Measurements from ENCODE around the gene FMN2.

DNA sequence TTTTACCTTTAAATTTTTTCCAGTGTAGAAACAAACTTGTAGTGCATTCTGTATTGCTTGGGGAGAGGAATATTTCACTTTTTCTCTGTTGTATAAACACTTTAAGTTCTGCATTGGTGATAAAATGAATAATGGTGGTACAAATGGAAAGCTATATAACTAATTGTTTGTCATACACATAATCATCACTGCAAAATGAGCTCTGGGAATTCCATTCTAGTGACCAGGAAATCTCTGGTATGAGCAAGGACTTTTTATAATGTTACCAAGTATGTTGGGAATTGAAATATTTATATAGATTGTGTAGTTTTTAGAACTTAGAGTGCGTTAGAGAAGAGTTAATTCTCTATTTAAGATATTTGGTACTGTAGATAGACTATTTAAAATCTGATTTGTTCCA lies 5.0 kb upstream of the FMN2 start:
- TF ChIP-seq, protein P1, sequence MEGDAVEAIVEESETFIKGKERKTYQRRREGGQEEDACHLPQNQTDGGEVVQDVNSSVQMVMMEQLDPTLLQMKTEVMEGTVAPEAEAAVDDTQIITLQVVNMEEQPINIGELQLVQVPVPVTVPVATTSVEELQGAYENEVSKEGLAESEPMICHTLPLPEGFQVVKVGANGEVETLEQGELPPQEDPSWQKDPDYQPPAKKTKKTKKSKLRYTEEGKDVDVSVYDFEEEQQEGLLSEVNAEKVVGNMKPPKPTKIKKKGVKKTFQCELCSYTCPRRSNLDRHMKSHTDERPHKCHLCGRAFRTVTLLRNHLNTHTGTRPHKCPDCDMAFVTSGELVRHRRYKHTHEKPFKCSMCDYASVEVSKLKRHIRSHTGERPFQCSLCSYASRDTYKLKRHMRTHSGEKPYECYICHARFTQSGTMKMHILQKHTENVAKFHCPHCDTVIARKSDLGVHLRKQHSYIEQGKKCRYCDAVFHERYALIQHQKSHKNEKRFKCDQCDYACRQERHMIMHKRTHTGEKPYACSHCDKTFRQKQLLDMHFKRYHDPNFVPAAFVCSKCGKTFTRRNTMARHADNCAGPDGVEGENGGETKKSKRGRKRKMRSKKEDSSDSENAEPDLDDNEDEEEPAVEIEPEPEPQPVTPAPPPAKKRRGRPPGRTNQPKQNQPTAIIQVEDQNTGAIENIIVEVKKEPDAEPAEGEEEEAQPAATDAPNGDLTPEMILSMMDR (IDR thresholded peaks at IDR 0.05; ENCODE audit: insufficient read depth, low read length, poor library complexity, severe bottlenecking): no peak
- TF ChIP-seq EZH2phosphoT487 (conservative IDR thresholded peaks at IDR 0.05; ENCODE audit: low read length): no peak

All from SU-DHL-6 (cell line).